Endodermal cell (in vitro differentiated cells): ENCODE results near the gene RPTN. TPM values are rescaled to one million over a fixed set of nuclear protein-coding genes. Genes with fewer than 3 reads are reported as not detected.

Source experiments
- DNase-seq: peaks from one replicate; pipeline ENCODE4 v3.0.0-alpha.2; 2017
- H3K27ac ChIP-seq: 2 replicates; pipeline ENCODE4 v1.5.1; 2013; ENCODE audit warnings: mild to moderate bottlenecking, low read depth, low read length, moderate library complexity
- H3K27me3 ChIP-seq: 2 replicates; pipeline ENCODE4 v1.6.1; 2013; ENCODE audit warnings: mild to moderate bottlenecking, low read length, moderate library complexity; ENCODE audit not compliant: insufficient read depth, control insufficient read depth, poor library complexity, severe bottlenecking
- H3K36me3 ChIP-seq: 2 replicates; pipeline ENCODE4 v1.7.0; 2013; ENCODE audit warnings: mild to moderate bottlenecking, low read length, moderate library complexity; ENCODE audit not compliant: control insufficient read depth, insufficient read depth
- H3K4me1 ChIP-seq: one replicate; pipeline ENCODE4 v1.7.0; 2013; ENCODE audit warnings: low read length; ENCODE audit not compliant: control insufficient read depth, insufficient read depth
- H3K4me3 ChIP-seq: 2 replicates; pipeline ENCODE4 v1.5.1; 2013; ENCODE audit warnings: mild to moderate bottlenecking, low read length, moderate library complexity
- H3K9ac ChIP-seq: 2 replicates; pipeline ENCODE4 v1.6.1; 2013; ENCODE audit warnings: mild to moderate bottlenecking, low read length, moderate library complexity; ENCODE audit not compliant: poor library complexity, severe bottlenecking; ENCODE audit errors: extremely low read depth
- H3K9me3 ChIP-seq: 2 replicates; pipeline ENCODE4 v1.6.1; 2013; ENCODE audit warnings: mild to moderate bottlenecking, low read length, moderate library complexity; ENCODE audit not compliant: control insufficient read depth
- H3K27ac Mint-ChIP-seq: 2 replicates; pipeline ENCODE4 v1.8.0; 2020; ENCODE audit warnings: mixed read lengths
- H3K27me3 Mint-ChIP-seq: 2 replicates; pipeline ENCODE4 v1.8.0; 2021; ENCODE audit warnings: mild to moderate bottlenecking, mixed read lengths; ENCODE audit not compliant: insufficient read depth
- H3K36me3 Mint-ChIP-seq: 2 replicates; pipeline ENCODE4 v1.8.0; 2020; ENCODE audit warnings: low read depth, mixed read lengths
- H3K4me1 Mint-ChIP-seq: 2 replicates; pipeline ENCODE4 v1.8.0; 2020; ENCODE audit warnings: mixed read lengths
- H3K4me3 Mint-ChIP-seq: 2 replicates; pipeline ENCODE4 v1.8.0; 2020; ENCODE audit warnings: mild to moderate bottlenecking, moderate library complexity, mixed read lengths
- H3K9me3 Mint-ChIP-seq: 2 replicates; pipeline ENCODE4 v1.8.0; 2020; ENCODE audit warnings: mild to moderate bottlenecking, mixed read lengths
- WGBS, 2 experiments: methylation state at CpG; one replicate each; pipeline versions ENCODE4 v1.1.5 to v1.1.7; 2013; ENCODE audit warnings: missing lambda C conversion rate in 2 of 2, mixed read lengths in 1 of 2; ENCODE audit not compliant: insufficient coverage in 1 of 2, insufficient read length in 1 of 2; 5-methylcytosine and 5-hydroxymethylcytosine counted together
- total RNA-seq, 2 donors: library from RNA; stranded (reverse); fragmentation: NEBNext Ultra II Directional in 1 of 2; extraction: Animal tissue kit (Norgen Biotek cat#: 25700) in 1 of 2; gene quantifications; 2 replicates in 1 of 2; 3 replicates in 1 of 2; pipeline ENCODE4 v1.2.1, GENCODE V29; 2021
- TF ChIP-seq, protein P1 (sequence below): fragments of 200-600 bp; sonication (generic); conservative IDR thresholded peaks from 2 replicates; pipeline ENCODE4 v1.5.0; 2021; ENCODE audit warnings: antibody characterized with exemption, mild to moderate bottlenecking

Gene RPTN
- total RNA-seq, 2 donors from 2014 or later: not detected

GRCh38 chr1:152191711-152192110 lies 32.7 kb upstream of the RPTN start:
- H3K36me3 ChIP-seq: no peaks in the 10 kb centered on the region
- Mint-ChIP-seq H3K9me3 (peaks cover 23% of the 10 kb centered on the region), H3K4me1 (no peaks in the 10 kb centered on the region), H3K27me3 (no peaks in the 10 kb centered on the region), H3K27ac (no peak overlapping the region), H3K36me3 (no peaks in the 10 kb centered on the region), H3K4me3 (no peak overlapping the region)
- TF ChIP-seq, protein P1, sequence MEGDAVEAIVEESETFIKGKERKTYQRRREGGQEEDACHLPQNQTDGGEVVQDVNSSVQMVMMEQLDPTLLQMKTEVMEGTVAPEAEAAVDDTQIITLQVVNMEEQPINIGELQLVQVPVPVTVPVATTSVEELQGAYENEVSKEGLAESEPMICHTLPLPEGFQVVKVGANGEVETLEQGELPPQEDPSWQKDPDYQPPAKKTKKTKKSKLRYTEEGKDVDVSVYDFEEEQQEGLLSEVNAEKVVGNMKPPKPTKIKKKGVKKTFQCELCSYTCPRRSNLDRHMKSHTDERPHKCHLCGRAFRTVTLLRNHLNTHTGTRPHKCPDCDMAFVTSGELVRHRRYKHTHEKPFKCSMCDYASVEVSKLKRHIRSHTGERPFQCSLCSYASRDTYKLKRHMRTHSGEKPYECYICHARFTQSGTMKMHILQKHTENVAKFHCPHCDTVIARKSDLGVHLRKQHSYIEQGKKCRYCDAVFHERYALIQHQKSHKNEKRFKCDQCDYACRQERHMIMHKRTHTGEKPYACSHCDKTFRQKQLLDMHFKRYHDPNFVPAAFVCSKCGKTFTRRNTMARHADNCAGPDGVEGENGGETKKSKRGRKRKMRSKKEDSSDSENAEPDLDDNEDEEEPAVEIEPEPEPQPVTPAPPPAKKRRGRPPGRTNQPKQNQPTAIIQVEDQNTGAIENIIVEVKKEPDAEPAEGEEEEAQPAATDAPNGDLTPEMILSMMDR: no peak
- no peak overlapping the region for H3K9ac ChIP-seq
- H3K27ac ChIP-seq: no peak overlapping the region
- no peaks in the 10 kb centered on the region for H3K9me3 ChIP-seq
- no peak for DNase-seq
- H3K4me1 ChIP-seq: no peaks in the 10 kb centered on the region
- H3K4me3 ChIP-seq: no peak overlapping the region
- H3K27me3 ChIP-seq: no peaks in the 10 kb centered on the region

- H3K9me3 ChIP-seq: no peaks in the 10 kb centered on the region
- H3K27me3 Mint-ChIP-seq: no peaks in the 10 kb centered on the region
- no peak overlapping the region for H3K27ac Mint-ChIP-seq
- H3K9me3 Mint-ChIP-seq: peaks cover 21% of the 10 kb centered on the region
- DNase-seq: no peak
- H3K4me3 ChIP-seq: no peak overlapping the region
- H3K4me1 Mint-ChIP-seq: no peaks in the 10 kb centered on the region
- WGBS, 2 experiments: 61 to 86% methylated on average over 4 to 5 of the region's 5 CpGs
- no peaks in the 10 kb centered on the region for H3K36me3 Mint-ChIP-seq
- H3K36me3 ChIP-seq: no peaks in the 10 kb centered on the region
- no peak overlapping the region for H3K27ac ChIP-seq
- H3K27me3 ChIP-seq: no peaks in the 10 kb centered on the region
- H3K4me1 ChIP-seq: no peaks in the 10 kb centered on the region
- H3K9ac ChIP-seq: no peak overlapping the region
- TF ChIP-seq, protein P1: no peak
- H3K4me3 Mint-ChIP-seq: no peak overlapping the region
These were observed 32.2 kb upstream of the RPTN start for GRCh38 chr1:152191260-152191659.

DNA sequence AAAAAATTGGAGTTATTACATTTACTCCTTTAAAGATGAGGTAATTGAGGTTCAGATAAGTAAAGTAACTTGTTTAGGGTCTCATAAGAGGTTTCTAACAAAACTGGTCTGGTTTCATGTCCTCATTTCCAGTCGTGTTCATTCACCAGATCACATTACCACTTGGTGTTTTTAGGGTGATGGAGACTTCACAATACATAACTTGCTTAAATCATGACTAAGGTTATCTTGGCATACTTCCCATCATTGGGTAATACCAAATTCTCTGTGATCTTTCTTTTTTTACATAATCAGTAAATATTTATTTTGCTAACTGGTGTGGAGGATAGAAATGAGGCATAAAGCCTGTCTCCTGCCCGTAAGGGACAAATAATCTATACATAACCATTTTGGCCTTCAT lies 31.6 kb upstream of the RPTN start:
- Histone ChIP-seq H3K27ac (no peak overlapping the region), H3K36me3 (no peaks in the 10 kb centered on the region), H3K4me1 (no peaks in the 10 kb centered on the region), H3K4me3 (no peak overlapping the region), H3K9ac (no peak overlapping the region), H3K27me3 (no peaks in the 10 kb centered on the region), H3K9me3 (no peaks in the 10 kb centered on the region)
- WGBS, 2 experiments: 11 to 42% methylated on average over 1 to 2 of the region's 2 CpGs
- TF ChIP-seq, protein P1: no peak
- Mint-ChIP-seq H3K27ac (no peak overlapping the region), H3K27me3 (no peaks in the 10 kb centered on the region), H3K4me3 (no peak overlapping the region), H3K9me3 (peaks cover 19% of the 10 kb centered on the region), H3K4me1 (no peaks in the 10 kb centered on the region), H3K36me3 (no peaks in the 10 kb centered on the region)
- DNase-seq: no peak
